Fibroblast of mammary gland (primary cell): ENCODE results near the gene ETHE1.
A peak's percentile ranks its signal among the peaks of the same experiment; 100 is the strongest.

Experiments
- DNase-seq: peaks from one replicate; pipeline ENCODE4 v3.0.0-alpha.2; 2010; ENCODE audit warnings: low read depth
- H3K4me3 ChIP-seq: 2 replicates; pipeline ENCODE4 v1.5.1; 2011; ENCODE audit warnings: low read depth, mild to moderate bottlenecking, low read length, moderate library complexity; ENCODE audit not compliant: control insufficient read depth
- CTCF ChIP-seq: conservative IDR thresholded peaks from 2 replicates; pipeline ENCODE4 v1.5.1; 2011; ENCODE audit warnings: low read depth, low read length, inconsistent platforms; ENCODE audit not compliant: control insufficient read depth, insufficient read depth

Gene ETHE1

DNA sequence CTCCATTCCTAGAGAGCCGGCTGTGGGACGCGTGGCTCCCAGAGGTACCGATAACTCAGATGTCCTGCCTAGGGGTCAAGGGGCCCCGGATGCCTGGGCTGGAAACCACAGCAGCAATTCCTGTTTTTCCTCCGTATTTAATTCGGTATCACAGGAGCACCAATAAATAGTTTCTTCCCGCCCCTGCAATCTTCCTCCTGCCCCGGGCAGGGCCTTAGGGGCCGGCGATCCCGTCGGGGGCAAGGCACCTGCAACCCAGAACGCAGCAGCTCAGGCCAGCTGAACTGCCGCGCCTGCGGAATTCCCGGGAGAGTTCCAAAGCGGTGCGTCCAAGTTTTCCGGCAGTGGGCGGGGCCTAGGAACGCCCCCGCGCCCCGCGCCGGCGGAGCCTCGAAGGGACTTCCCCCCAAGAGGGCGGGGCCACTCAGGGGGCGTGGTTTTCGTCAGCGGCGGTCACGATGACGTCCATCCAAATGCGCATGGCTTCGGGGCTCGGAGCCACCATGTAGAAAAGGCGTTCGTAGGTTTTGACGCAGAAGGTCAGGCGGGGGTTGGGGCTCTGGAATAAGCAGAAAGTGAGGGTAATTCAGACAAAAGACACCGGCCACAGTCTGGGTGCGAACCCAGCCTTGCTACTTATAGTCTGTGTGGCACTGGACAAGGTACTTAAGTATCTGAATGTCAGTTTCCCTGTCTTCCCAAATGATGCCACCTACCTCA lies 51.9 kb downstream of the ETHE1 start:
- TF ChIP-seq CTCF: no peak
- peak; percentile 94 for DNase-seq
- peak overlapping the region; percentile 9 for H3K4me3 ChIP-seq

DNA sequence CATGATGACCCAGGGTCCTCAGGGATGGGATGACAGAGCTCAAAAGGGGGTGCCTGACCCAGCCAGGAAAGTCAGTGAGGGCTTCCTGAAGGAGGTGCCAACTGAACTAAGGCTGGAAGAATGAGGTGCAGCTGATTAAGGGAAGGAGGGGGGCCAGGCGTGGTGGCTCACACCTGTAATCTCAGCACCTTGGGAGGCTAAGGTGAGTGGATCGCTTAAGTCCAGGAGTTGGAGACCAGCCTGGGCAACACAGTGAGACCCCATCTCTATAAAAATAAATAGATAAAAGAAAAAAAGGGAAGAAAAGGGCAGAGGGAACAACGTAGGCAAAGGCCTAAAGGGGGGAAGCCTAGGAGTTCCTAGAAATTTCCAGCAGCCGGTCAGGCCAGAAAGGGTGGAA lies 52.5 kb downstream of the ETHE1 start:
- no peak for TF ChIP-seq CTCF
- no peak for DNase-seq
- H3K4me3 ChIP-seq: no peak overlapping the region

DNA sequence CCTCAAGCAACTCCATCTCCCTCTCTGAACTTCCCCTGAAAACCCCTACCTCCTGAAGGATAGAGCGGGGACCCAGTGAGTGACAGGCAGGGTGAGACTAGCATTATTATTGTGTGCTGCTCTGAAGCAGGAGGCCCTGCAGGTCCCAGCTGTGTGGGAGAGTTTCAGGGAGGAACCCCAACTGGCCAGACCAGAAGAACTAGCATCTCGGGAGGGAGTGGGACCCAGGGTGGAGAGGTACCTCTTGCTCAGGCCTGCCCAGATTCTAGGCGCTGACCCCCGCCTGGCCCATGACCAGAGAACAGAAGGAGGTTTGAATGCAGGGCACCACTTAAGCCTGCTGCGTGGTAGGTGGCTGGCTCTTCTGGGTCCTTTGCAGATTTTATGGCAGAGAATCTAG lies 55.9 kb downstream of the ETHE1 start:
- H3K4me3 ChIP-seq: no peak overlapping the region
- DNase-seq: no peak
- no peak for TF ChIP-seq CTCF

DNA sequence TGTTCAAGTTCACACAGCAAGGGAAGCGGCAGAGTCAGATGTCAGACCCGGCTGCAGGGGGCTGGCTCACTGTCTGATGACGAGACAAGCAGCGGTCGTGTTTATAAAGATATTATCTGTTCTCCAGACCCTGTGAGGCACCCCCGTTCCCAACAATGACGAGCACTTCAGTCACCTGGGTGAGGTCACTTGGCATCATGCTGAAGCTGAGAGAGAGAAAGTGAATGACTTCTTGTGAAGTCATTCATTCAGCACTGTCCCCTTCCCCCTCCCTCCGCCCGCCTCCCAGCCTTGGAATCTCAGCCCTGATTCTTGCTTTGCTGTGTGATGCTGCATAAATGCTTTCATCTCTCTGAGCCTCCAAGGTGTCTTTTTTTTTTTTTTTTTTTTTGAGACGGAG lies 56.7 kb downstream of the ETHE1 start:
- no peak overlapping the region for H3K4me3 ChIP-seq
- no peak for TF ChIP-seq CTCF
- DNase-seq: peak; percentile 69

- H3K4me3 ChIP-seq: no peak overlapping the region
- no peak for DNase-seq
- no peak for TF ChIP-seq CTCF
These were observed 57.9 kb downstream of the ETHE1 start for GRCh38 chr19:43469160-43469480.

GRCh38 chr19:43468354-43469159 lies 58.4 kb downstream of the ETHE1 start:
- TF ChIP-seq CTCF: no peak
- DNase-seq: no peak
- no peak overlapping the region for H3K4me3 ChIP-seq
